ENCODE data around the gene BAG5. TPM values are rescaled to one million over a fixed set of nuclear protein-coding genes. Genes with fewer than 3 reads are reported as not detected.

The BAG5 gene
- total and polyA plus RNA-seq, 2 of the 8 experiments (the other 6 are each of a cell fraction or from before 2014, with no cell fraction given) = 7.4 to 29.5 TPM

DNA sequence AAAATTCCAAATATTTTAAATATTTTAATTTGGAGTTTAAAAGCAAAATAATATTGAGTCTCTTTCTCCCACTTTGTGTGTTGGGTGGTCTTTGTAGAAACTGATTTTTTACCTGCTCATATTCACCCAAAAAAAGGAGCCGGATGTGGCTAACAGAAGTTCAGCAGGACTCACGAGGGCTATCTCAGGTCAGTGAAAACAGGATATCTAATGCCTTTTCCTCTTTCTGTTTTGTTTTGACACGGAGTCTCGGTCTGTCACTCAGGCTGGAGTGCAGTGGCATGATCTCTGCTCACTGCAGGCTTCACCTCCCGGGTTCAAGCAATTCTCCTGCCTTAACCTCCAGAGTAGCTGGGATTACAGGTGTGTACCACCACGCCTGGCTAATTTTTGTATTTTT lies 31.1 kb upstream of the BAG5 start:
- Histone ChIP-seq H3K79me1 (ENCODE audit: low read depth, low read length) (no peaks in the 10 kb centered on the region), H3K56ac (replicated peaks; ENCODE audit: insufficient read length, low read depth, low read length) (no peak overlapping the region), H3K27ac (ENCODE audit: low read depth, low read length) (no peak overlapping the region), H3K9ac (replicated peaks in 1 of 4; ENCODE audit: extremely low read depth in 1 of 4, low read depth in 3 of 4, low read length in 3 of 4) (no peak overlapping the region), H2BK20ac (ENCODE audit: low read length) (no peak overlapping the region), H2AK5ac (ENCODE audit: low read depth, low read length) (no peak overlapping the region), H3K4me2 (ENCODE audit: insufficient read depth in 1 of 2, low read depth in 2 of 2, low read length in 2 of 2) (no peak overlapping the region), H2BK5ac (ENCODE audit: low read depth, low read length) (no peak overlapping the region), H3K18ac (ENCODE audit: extremely low read depth, low read length) (no peak overlapping the region), H3K79me2 (ENCODE audit: control insufficient read depth in 1 of 2, insufficient read depth in 2 of 2, low read length in 2 of 2) (no peaks in the 10 kb centered on the region), H2BK12ac (ENCODE audit: low read depth, low read length) (no peak overlapping the region), H3K27me3 (replicated peaks in 1 of 4; ENCODE audit: control insufficient read depth in 3 of 4, extremely low read depth in 1 of 4, insufficient read depth in 3 of 4, low read length in 3 of 4) (no peaks in the 10 kb centered on the region), H2AFZ (ENCODE audit: low read length) (no peak overlapping the region), H3K23me2 (ENCODE audit: low read depth, low read length) (no peaks in the 10 kb centered on the region), H3K14ac (ENCODE audit: insufficient read length) (no peak overlapping the region), H4K8ac (ENCODE audit: extremely low read depth, insufficient read depth, low read length) (no peak overlapping the region), H3K36me3 (ENCODE audit: control insufficient read depth in 2 of 4, insufficient read depth in 4 of 4, low read length in 3 of 4) (peaks cover 0 to 3% (median 0%) of the 10 kb centered on the region in 4 experiments; a peak in 2 of 8 replicates), H4K20me1 (replicated peaks in 1 of 2; ENCODE audit: control insufficient read depth in 1 of 2, insufficient read depth in 2 of 2, low read length in 2 of 2) (no peaks in the 10 kb centered on the region), H3K4ac (replicated peaks; ENCODE audit: insufficient read length, low read depth, low read length) (no peak overlapping the region), H2BK15ac (ENCODE audit: low read length) (no peak overlapping the region), H4K91ac (replicated peaks; ENCODE audit: insufficient read length, low read length) (no peak overlapping the region), H3K9me3 (ENCODE audit: insufficient read depth in 2 of 2, low read depth in 1 of 2, low read length in 1 of 2) (no peaks in the 10 kb centered on the region), H3K4me3 (ENCODE audit: extremely low read depth in 1 of 4, insufficient read depth in 2 of 4, low read depth in 3 of 4, low read length in 4 of 4) (no peak overlapping the region), H2BK120ac (replicated peaks; ENCODE audit: low read depth, low read length) (no peak overlapping the region), H3K23ac (ENCODE audit: insufficient read length) (no peak overlapping the region), H3K4me1 (replicated peaks in 1 of 4; ENCODE audit: control insufficient read depth in 3 of 4, insufficient read depth in 4 of 4, low read length in 3 of 4) (peaks cover 0 to 6% (median 0%) of the 10 kb centered on the region in 4 experiments; a peak in 3 of 7 replicates), H4K5ac (ENCODE audit: insufficient read length, low read depth, low read length) (no peak overlapping the region)
- CTCF ChIA-PET (ENCODE audit: partially characterized antibody) = interaction anchor here (0.6 to 0.8 kb wide), 2 partner anchors 12 to 96 kb away, joined by 3 read pairs; no protein-coding TSS in a partner anchor
- WGBS, 2 experiments (ENCODE audit: extremely low coverage in 1 of 2, insufficient coverage in 1 of 2, insufficient read length in 1 of 2, insufficient replicate concordance in 2 of 2, low coverage in 1 of 2, low lambda C conversion rate in 2 of 2, missing lambda C conversion rate in 1 of 2) = 90% methylated on average over 6 of the region's 6 CpGs; no CpG with 5 or more reads in 1 of the 2 experiments
- POLR2A ChIA-PET (ENCODE audit: partially characterized antibody) = interaction anchor here (0.8 to 2.4 kb wide), 4 partner anchors 10 to 35 kb away, joined by 3 to 8 read pairs (median 4); partner anchors contain the start of gene KLC1
- DNase-seq (ENCODE audit: low read depth in 1 of 2, low spot score in 2 of 2) (no peak), FAIRE-seq (no peak)
- TF ChIP-seq BCL11A (IDR thresholded peaks at IDR 0.05; ENCODE audit: low read depth in 2 of 2, low read length in 2 of 2) (no peak), JUND (IDR thresholded peaks at IDR 0.05; ENCODE audit: low read length) (no peak), TCF12 (IDR thresholded peaks at IDR 0.05; ENCODE audit: low read depth, low read length) (no peak), KDM5A (IDR thresholded peaks at IDR 0.05; ENCODE audit: low read length) (no peak), HDAC6 (IDR thresholded peaks at IDR 0.05; ENCODE audit: low read depth, low read length) (no peak), ZNF274 (IDR thresholded peaks at IDR 0.05; ENCODE audit: borderline replicate concordance, extremely low read depth, low read length) (no peak)
- TF ChIP-seq, protein P1, sequence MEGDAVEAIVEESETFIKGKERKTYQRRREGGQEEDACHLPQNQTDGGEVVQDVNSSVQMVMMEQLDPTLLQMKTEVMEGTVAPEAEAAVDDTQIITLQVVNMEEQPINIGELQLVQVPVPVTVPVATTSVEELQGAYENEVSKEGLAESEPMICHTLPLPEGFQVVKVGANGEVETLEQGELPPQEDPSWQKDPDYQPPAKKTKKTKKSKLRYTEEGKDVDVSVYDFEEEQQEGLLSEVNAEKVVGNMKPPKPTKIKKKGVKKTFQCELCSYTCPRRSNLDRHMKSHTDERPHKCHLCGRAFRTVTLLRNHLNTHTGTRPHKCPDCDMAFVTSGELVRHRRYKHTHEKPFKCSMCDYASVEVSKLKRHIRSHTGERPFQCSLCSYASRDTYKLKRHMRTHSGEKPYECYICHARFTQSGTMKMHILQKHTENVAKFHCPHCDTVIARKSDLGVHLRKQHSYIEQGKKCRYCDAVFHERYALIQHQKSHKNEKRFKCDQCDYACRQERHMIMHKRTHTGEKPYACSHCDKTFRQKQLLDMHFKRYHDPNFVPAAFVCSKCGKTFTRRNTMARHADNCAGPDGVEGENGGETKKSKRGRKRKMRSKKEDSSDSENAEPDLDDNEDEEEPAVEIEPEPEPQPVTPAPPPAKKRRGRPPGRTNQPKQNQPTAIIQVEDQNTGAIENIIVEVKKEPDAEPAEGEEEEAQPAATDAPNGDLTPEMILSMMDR (IDR thresholded peaks at IDR 0.05; ENCODE audit: control extremely low read depth in 1 of 3, insufficient read depth in 1 of 3, low read depth in 1 of 3, low read length in 3 of 3) = no peak
- TF ChIP-seq, protein P2, sequence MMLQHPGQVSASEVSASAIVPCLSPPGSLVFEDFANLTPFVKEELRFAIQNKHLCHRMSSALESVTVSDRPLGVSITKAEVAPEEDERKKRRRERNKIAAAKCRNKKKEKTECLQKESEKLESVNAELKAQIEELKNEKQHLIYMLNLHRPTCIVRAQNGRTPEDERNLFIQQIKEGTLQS (IDR thresholded peaks at IDR 0.05; ENCODE audit: insufficient read depth, low read depth, low read length) = no peak
- TF ChIP-seq, protein P3, sequence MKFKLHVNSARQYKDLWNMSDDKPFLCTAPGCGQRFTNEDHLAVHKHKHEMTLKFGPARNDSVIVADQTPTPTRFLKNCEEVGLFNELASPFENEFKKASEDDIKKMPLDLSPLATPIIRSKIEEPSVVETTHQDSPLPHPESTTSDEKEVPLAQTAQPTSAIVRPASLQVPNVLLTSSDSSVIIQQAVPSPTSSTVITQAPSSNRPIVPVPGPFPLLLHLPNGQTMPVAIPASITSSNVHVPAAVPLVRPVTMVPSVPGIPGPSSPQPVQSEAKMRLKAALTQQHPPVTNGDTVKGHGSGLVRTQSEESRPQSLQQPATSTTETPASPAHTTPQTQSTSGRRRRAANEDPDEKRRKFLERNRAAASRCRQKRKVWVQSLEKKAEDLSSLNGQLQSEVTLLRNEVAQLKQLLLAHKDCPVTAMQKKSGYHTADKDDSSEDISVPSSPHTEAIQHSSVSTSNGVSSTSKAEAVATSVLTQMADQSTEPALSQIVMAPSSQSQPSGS (IDR thresholded peaks at IDR 0.05; ENCODE audit: low read length) = no peak

Data from H1 (cell line).